ENCODE measurements around the gene PTGIR.

Gene PTGIR

GRCh38 chr19:46614114-46614722 is 10.7 kb downstream of the PTGIR start:
- DNase-seq, result peak; percentile 68 to 78 (median 77)

GRCh38 chr19:46613525-46613924 is 11.4 kb downstream of the PTGIR start:
- no peak for DNase-seq

- DNase-seq, result no peak
Measured at GRCh38 chr19:46611776-46612175, 13.1 kb downstream of the PTGIR start.

- DNase-seq, result no peak
Measured at GRCh38 chr19:46610851-46611770, 13.8 kb downstream of the PTGIR start.

GRCh38 chr19:46610413-46610775 is 14.5 kb downstream of the PTGIR start:
- no peak for DNase-seq

GRCh38 chr19:46609511-46610412 is 15.1 kb downstream of the PTGIR start:
- DNase-seq, result peak in 1 of 3 experiments; percentile 10

GRCh38 chr19:46608581-46609345 is 16.1 kb downstream of the PTGIR start:
- DNase-seq, result peak in 1 of 3 experiments; percentile 10

GRCh38 chr19:46608178-46608577 is 16.7 kb downstream of the PTGIR start:
- no peak for DNase-seq

GRCh38 chr19:46607448-46607841 is 17.4 kb downstream of the PTGIR start:
- no peak for DNase-seq

- DNase-seq, result no peak
Measured at GRCh38 chr19:46606681-46607447, 18.0 kb downstream of the PTGIR start.

- DNase-seq, result no peak
Measured at GRCh38 chr19:46606019-46606418, 18.9 kb downstream of the PTGIR start.

GRCh38 chr19:46605356-46605821 is 19.5 kb downstream of the PTGIR start:
- DNase-seq, result no peak

- DNase-seq, result no peak
Measured at GRCh38 chr19:46604781-46605355, 20.0 kb downstream of the PTGIR start.

- DNase-seq, result no peak
Measured at GRCh38 chr19:46603752-46604231, 21.1 kb downstream of the PTGIR start.

GRCh38 chr19:46603195-46603637 is 21.7 kb downstream of the PTGIR start:
- DNase-seq, result no peak

GRCh38 chr19:46602392-46603194 is 22.3 kb downstream of the PTGIR start:
- DNase-seq, result no peak

- peak in 2 of 3 experiments; percentile 19 to 62 for DNase-seq
Measured at GRCh38 chr19:46601318-46602224, 23.3 kb downstream of the PTGIR start, which contains the start of gene CALM3. Gene CALM3, plus strand, starts transcription at chr19:46601330. Its CDS starts 105 bp downstream, at chr19:46601435.
